ENCODE data around the gene MOB2. TPM values are rescaled to one million over a fixed set of nuclear protein-coding genes. Genes with fewer than 3 reads are reported as not detected.

Gene MOB2
- polyA plus RNA-seq, 3 donors: 22.1 to 44.1 (median 22.5) TPM

GRCh38 chr11:1469911-1470680 lies 16.5 kb downstream of the MOB2 start:
- no peak overlapping the region for H3K4me3 Mint-ChIP-seq
- Histone ChIP-seq H2AFZ (ENCODE audit: insufficient read depth, low read depth, low read length, poor library complexity, severe bottlenecking) (no peak overlapping the region), H3K4me1 (ENCODE audit: control insufficient read depth in 1 of 2, insufficient read depth in 2 of 2, low read length in 2 of 2) (no peaks in the 10 kb centered on the region), H3K9ac (ENCODE audit: insufficient read depth, low read length, poor library complexity, severe bottlenecking) (no peak overlapping the region), H3K36me3 (replicated peaks in 1 of 2; ENCODE audit: control insufficient read depth in 1 of 2, insufficient read depth in 2 of 2, low read length in 2 of 2) (peaks cover 42 to 66% of the 10 kb centered on the region in 2 donors), H3K27me3 (ENCODE audit: control insufficient read depth in 2 of 2, insufficient read depth in 2 of 2, low read length in 2 of 2) (no peaks in the 10 kb centered on the region), H3K4me3 (replicated peaks in 1 of 3; ENCODE audit: low read depth in 2 of 3, low read length in 3 of 3) (no peak overlapping the region), H3K9me3 (replicated peaks in 1 of 2; ENCODE audit: control insufficient read depth in 1 of 2, insufficient read depth in 1 of 2, low read length in 2 of 2) (peaks cover 0 to 6% of the 10 kb centered on the region in 2 donors), H4K20me1 (ENCODE audit: insufficient read depth, low read length) (no peaks in the 10 kb centered on the region), H3K27ac (ENCODE audit: low read depth in 1 of 2, low read length in 2 of 2) (no peak overlapping the region), H3K79me2 (ENCODE audit: insufficient read depth, low read length) (no peaks in the 10 kb centered on the region), H3K4me2 (replicated peaks; ENCODE audit: extremely low read depth, low read length, poor library complexity, severe bottlenecking) (no peak overlapping the region)
- no peak for TF ChIP-seq CTCF (IDR thresholded peaks at IDR 0.05)
- DNase-seq: no peak
- peaks cover 3 to 10% (median 6%) of the 10 kb centered on the region in 7 donors for H3K9me3 Mint-ChIP-seq
- H3K36me3 Mint-ChIP-seq: peaks cover 49 to 66% of the 10 kb centered on the region in 2 donors
- peaks cover 0 to 5% (median 0%) of the 10 kb centered on the region in 3 donors for H3K27me3 Mint-ChIP-seq (ENCODE audit: low read depth in 3 of 3)
- no peaks in the 10 kb centered on the region for H3K4me1 Mint-ChIP-seq
- H3K27ac Mint-ChIP-seq: peak overlapping the region in 1 of 7 donors; percentile 30
- intact Hi-C loops (cut with micrococcal nuclease): no loop called here
- WGBS (ENCODE audit: insufficient coverage): 96% methylated on average over 33 of the region's 35 CpGs

- intact Hi-C loops (cut with micrococcal nuclease): no loop called here
- no peak overlapping the region for H3K4me3 Mint-ChIP-seq
- no peaks in the 10 kb centered on the region for H3K79me2 ChIP-seq (ENCODE audit: insufficient read depth, low read length)
Observed at GRCh38 chr11:1469287-1469910, 17.2 kb downstream of the MOB2 start.

More at GRCh38 chr11:1469287-1469910, 17.2 kb downstream of the MOB2 start:
- Histone ChIP-seq H4K20me1 (ENCODE audit: insufficient read depth, low read length) (no peaks in the 10 kb centered on the region), H3K27me3 (ENCODE audit: control insufficient read depth in 2 of 2, insufficient read depth in 2 of 2, low read length in 2 of 2) (no peaks in the 10 kb centered on the region), H3K27ac (ENCODE audit: low read depth in 1 of 2, low read length in 2 of 2) (no peak overlapping the region), H3K4me2 (replicated peaks; ENCODE audit: extremely low read depth, low read length, poor library complexity, severe bottlenecking) (no peak overlapping the region), H3K36me3 (replicated peaks in 1 of 2; ENCODE audit: control insufficient read depth in 1 of 2, insufficient read depth in 2 of 2, low read length in 2 of 2) (peaks cover 37 to 60% of the 10 kb centered on the region in 2 donors), H3K9me3 (replicated peaks in 1 of 2; ENCODE audit: control insufficient read depth in 1 of 2, insufficient read depth in 1 of 2, low read length in 2 of 2) (peaks cover 0 to 13% of the 10 kb centered on the region in 2 donors), H3K4me3 (replicated peaks in 1 of 3; ENCODE audit: low read depth in 2 of 3, low read length in 3 of 3) (no peak overlapping the region), H3K4me1 (ENCODE audit: control insufficient read depth in 1 of 2, insufficient read depth in 2 of 2, low read length in 2 of 2) (no peaks in the 10 kb centered on the region), H3K9ac (ENCODE audit: insufficient read depth, low read length, poor library complexity, severe bottlenecking) (no peak overlapping the region), H2AFZ (ENCODE audit: insufficient read depth, low read depth, low read length, poor library complexity, severe bottlenecking) (no peak overlapping the region)
- Mint-ChIP-seq H3K27ac (peak overlapping the region in 2 of 7 donors; percentile 30 to 68), H3K4me1 (no peaks in the 10 kb centered on the region), H3K27me3 (ENCODE audit: low read depth in 3 of 3) (peaks cover 0 to 5% (median 0%) of the 10 kb centered on the region in 3 donors), H3K36me3 (peaks cover 43 to 60% of the 10 kb centered on the region in 2 donors), H3K9me3 (peaks cover 5 to 17% (median 9%) of the 10 kb centered on the region in 7 donors)
- DNase-seq: no peak
- WGBS (ENCODE audit: insufficient coverage): 94% methylated on average over 14 of the region's 19 CpGs
- no peak for TF ChIP-seq CTCF (IDR thresholded peaks at IDR 0.05)

Data from CD14-positive monocyte (primary cell).